GM12873 (cell line): Measurements from ENCODE around the gene GOLGA7B.

Source experiments
- TF ChIP-seq, protein P1 (sequence below): IDR thresholded peaks from 2 replicates; pipeline ENCODE4 v1.5.1; 2012; ENCODE audit warnings: low read depth, mild to moderate bottlenecking, moderate library complexity, low read length, control low read depth; ENCODE audit not compliant: insufficient read depth; ENCODE audit errors: missing control alignments

The GOLGA7B gene

DNA sequence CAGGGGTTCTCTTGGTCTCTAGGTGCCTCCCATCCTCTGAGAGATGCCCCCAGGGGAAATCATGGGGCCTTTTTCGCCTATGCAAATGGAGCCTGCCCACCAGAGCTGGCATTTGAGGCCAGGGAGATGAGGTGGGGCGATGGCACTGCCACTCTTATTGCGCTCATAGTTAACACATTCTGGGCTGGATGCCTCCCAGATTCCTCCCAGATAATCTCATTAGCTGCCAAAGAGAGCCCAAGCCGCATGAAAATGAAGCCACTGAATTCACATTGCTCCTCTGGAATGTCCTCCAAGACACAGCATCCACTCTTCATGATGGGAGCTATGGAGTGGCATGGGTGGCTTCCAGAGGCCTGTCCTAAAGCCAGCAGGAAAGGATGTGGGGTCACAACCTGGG, 61.0 kb downstream of the GOLGA7B start:
- TF ChIP-seq, protein P1, sequence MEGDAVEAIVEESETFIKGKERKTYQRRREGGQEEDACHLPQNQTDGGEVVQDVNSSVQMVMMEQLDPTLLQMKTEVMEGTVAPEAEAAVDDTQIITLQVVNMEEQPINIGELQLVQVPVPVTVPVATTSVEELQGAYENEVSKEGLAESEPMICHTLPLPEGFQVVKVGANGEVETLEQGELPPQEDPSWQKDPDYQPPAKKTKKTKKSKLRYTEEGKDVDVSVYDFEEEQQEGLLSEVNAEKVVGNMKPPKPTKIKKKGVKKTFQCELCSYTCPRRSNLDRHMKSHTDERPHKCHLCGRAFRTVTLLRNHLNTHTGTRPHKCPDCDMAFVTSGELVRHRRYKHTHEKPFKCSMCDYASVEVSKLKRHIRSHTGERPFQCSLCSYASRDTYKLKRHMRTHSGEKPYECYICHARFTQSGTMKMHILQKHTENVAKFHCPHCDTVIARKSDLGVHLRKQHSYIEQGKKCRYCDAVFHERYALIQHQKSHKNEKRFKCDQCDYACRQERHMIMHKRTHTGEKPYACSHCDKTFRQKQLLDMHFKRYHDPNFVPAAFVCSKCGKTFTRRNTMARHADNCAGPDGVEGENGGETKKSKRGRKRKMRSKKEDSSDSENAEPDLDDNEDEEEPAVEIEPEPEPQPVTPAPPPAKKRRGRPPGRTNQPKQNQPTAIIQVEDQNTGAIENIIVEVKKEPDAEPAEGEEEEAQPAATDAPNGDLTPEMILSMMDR, result no peak

DNA sequence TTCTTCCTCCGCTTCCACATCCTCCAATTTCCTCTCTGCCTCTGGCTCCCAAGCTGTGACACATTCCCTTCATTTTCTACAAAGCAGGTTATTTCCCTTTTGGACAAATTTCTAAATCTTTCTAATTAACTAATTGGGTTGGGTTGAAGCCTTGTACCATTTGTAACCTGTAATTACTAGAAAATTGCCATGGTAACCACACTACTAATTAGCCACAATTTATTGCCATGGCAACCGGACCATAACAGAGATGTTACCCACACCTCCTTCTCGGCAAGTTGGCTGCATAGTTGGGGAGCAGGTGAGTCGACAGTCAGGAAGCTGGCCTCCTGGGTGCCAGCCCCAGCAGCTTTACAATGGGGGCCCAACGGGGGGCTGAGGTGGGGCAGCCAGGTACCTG, 61.6 kb downstream of the GOLGA7B start:
- TF ChIP-seq, protein P1, result no peak

DNA sequence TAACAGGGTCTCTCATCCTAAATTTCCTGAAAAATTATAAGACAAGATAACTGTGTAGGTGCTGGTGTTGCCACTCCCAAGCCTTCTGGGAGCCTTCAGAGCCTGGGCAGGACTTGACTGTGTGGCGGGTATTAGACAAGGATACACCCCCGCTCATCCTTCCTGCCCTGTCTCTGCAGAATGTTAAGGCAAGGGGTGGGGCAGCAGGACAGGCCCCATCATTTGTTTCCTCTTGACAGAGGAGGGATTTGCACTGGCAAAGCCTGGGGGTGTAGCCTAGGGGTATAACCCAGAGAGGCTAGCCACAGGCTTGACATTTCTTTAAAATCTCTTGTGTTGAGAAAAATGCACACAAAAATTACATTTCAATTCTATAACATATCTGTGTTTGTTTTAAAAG, 63.5 kb downstream of the GOLGA7B start:
- TF ChIP-seq, protein P1, result no peak

DNA sequence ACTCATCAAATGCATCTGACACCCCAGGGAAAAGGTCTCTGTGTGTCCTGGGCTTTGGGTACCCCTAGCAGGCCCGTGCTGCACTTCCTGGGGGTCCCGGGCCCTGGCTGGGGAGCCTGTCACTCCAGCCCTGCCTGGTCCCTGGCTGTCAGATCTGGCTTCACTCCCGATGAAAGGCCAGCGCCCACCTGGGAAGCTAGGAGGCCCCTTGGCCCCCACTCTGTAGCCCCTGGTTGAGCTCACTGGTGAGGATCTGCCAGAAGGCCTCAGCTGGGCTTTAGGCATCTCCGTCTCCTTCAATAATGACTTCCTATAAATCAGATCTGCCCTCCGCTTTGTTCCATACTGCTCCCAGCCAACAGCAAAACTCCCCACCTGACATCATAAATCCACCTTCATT, 64.0 kb downstream of the GOLGA7B start:
- TF ChIP-seq, protein P1, result no peak

DNA sequence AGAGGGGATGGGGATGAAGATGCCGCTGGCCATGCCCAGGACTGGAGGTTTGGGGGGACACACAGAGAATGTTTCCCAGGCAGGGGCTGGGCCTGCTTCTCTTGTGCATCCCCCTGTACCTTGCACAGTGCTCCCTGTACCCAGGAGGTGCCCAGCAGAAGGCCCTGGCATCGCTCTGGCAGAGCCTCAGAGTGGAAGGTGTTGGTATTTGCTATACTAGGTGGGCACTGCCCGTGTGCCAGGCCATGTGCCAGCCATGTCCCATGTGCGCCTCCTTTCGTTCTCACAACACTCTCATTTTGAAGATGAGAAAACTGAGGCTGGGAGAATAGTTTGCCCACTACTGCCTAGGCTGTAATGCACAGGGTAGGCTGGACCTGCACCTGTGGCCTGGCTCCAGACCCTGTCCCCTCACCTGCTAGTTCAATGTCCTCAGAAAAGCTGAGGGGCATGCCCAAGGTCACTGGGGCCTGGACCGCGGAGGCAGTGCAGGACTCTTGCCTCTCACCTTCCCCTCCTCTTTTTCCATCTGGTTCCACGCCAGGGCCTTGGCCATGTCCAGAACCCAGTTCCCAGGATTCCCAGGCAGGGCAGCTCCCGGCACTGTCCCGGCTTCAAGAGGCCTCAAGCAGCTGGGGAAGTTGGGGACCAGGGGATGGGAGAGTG, 64.7 kb downstream of the GOLGA7B start:
- TF ChIP-seq, protein P1, result no peak

DNA sequence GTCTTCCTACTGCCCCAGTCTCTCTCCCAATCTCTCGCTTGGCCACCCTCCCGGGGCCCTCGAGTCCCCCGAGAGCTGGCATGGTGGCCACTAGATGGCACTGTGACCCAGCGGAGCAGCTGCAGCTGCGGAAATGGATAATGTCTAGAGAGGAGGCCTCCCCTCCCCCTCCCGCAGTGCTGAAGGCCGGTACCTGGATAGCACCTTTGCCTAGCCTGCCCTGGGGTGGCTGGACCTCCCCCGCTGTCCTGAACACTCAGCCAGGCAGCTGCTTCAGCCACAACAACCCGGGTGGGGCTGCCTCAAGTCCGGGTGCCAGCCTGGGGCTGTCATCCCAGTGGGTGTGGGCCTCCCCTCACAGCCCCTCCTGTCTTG, 65.2 kb downstream of the GOLGA7B start:
- TF ChIP-seq, protein P1, result peak; percentile 88

DNA sequence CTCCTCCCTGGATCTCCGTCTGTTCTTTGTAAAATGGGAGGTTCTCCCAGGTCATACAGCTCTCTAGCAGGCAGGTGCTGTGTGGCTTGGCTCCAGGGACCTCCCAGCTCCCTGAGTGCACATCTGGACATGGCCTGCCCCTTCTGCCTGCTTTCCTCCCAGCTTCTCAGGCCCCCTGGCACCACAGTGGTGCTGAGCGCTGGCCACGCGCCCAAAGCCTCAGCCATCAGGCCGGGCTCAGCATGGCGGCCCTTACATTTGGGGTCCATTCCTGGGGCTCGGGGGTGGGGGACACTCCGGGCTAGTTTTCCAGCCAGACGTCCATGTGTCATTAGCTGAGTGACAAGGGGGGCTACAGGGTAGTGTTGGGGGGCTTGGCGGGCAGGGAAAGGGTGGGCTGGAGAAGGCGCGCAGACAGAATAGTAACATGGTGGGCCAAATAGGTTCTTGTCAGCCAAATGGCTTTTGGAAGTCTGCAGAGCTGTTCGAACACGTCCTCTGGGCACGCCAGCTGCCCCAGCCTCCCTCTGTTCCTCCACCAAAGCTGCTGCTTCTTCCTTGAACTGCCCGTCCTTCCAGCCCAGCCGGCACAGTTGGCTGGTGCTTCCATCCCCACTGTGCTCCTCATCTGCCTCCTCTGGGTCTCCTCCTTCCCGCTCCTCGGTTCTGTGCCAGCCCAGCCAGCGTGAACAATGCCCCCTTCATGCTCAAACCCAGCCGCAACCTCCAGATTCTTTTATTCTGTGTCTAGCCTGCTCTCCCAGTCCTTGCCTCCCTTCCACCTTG, 65.9 kb downstream of the GOLGA7B start:
- TF ChIP-seq, protein P1, result no peak
